ENCODE measurements around the gene HLA-DOA.

The HLA-DOA gene

DNA sequence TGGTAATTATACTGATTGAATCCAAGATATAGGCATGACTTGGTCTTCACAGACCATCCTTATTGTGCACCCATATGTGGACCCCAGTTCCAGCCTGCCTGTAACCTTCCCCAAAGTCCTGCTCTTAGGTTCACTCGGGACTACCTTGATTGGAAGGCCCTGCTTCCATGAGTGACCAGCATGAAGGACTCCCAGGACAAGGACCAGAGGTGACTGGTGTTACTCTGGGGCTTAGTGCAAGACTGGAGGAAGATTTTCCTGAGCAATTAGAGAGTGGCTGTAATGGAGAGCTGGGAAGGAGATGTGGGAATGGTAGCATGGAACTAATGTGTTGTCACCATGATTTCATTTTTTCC lies 25.9 kb downstream of the HLA-DOA start:
- no peak for TF ChIP-seq CTCF (IDR thresholded peaks at IDR 0.05; ENCODE audit: borderline replicate concordance, control extremely low read depth, extremely low read depth, insufficient read depth, missing control alignments)
- DNase-seq (ENCODE audit: low spot score) = no peak
- in situ Hi-C loops (cut with MboI; ENCODE audit: low sequenced_read_pairs, unreplicated experiment) = no loop called here

GRCh38 chr6:32982702-32983492 lies 26.5 kb downstream of the HLA-DOA start:
- in situ Hi-C loops (cut with MboI; ENCODE audit: low sequenced_read_pairs, unreplicated experiment) = no loop called here
- no peak for DNase-seq (ENCODE audit: low spot score)
- no peak for TF ChIP-seq CTCF (IDR thresholded peaks at IDR 0.05; ENCODE audit: borderline replicate concordance, control extremely low read depth, extremely low read depth, insufficient read depth, missing control alignments)

DNA sequence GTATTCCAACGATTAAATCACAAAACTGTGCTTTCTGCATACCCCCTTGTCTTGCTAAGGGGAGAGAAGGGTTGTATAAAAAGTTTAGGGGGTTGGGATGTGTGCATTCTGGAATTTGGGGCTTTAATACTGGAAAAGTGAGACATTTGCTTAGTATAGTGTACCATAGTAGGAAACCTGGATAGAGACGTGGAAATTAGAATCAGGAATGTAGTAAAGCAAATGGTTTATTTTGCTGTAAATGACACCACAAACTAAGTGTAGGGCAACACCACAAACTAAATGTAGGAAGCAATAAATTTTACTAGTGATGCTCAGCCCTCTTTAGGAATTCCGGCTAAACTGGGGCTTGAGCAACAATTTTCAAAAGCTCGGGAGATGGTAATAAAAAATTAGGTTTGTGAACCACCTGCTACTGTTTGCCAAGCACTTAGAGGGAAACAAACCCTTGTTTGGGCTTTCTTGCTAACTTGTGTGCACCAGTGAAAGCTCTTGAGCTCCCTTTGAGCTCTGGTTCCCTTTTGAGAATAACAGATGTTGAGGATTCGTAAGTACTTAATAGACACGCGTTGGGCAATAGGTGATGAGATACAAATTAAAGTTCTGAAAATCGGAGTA lies 27.2 kb downstream of the HLA-DOA start:
- no peak for DNase-seq (ENCODE audit: low spot score)
- in situ Hi-C loops (cut with MboI; ENCODE audit: low sequenced_read_pairs, unreplicated experiment) = no loop called here
- no peak for TF ChIP-seq CTCF (IDR thresholded peaks at IDR 0.05; ENCODE audit: borderline replicate concordance, control extremely low read depth, extremely low read depth, insufficient read depth, missing control alignments)

DNA sequence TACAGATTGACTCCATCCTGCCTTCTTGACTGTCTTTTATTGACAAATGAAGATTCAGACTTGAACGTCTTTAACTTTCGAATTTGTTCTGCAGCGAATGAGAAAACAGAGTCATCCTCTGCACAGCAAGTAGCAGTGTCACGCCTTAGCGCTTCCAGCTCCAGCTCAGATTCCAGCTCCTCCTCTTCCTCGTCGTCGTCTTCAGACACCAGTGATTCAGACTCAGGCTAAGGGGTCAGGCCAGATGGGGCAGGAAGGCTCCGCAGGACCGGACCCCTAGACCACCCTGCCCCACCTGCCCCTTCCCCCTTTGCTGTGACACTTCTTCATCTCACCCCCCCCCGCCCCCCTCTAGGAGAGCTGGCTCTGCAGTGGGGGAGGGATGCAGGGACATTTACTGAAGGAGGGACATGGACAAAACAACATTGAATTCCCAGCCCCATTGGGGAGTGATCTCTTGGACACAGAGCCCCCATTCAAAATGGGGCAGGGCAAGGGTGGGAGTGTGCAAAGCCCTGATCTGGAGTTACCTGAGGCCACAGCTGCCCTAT lies 28.8 kb downstream of the HLA-DOA start:
- TF ChIP-seq CTCF (IDR thresholded peaks at IDR 0.05; ENCODE audit: borderline replicate concordance, control extremely low read depth, extremely low read depth, insufficient read depth, missing control alignments) = no peak
- in situ Hi-C loops (cut with MboI; ENCODE audit: low sequenced_read_pairs, unreplicated experiment) = no loop called here
- DNase-seq (ENCODE audit: low spot score) = no peak

- in situ Hi-C loops (cut with MboI; ENCODE audit: low sequenced_read_pairs, unreplicated experiment) = no loop called here
- no peak for DNase-seq (ENCODE audit: low spot score)
- TF ChIP-seq CTCF (IDR thresholded peaks at IDR 0.05; ENCODE audit: borderline replicate concordance, control extremely low read depth, extremely low read depth, insufficient read depth, missing control alignments) = no peak
Measured at GRCh38 chr6:32979720-32980487, 29.5 kb downstream of the HLA-DOA start.

DNA sequence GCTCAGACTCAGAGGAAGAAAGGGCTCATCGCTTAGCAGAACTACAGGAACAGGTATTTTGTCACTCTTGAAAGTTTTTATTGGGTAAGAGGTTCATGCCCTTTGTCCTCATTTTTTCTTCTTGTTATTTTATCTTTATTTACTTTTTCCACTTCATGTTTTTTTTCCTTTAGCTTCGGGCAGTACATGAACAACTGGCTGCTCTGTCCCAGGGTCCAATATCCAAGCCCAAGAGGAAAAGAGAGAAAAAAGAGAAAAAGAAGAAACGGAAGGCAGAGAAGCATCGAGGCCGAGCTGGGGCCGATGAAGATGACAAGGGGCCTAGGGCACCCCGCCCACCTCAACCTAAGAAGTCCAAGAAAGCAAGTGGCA lies 31.5 kb downstream of the HLA-DOA start:
- no peak for TF ChIP-seq CTCF (IDR thresholded peaks at IDR 0.05; ENCODE audit: borderline replicate concordance, control extremely low read depth, extremely low read depth, insufficient read depth, missing control alignments)
- in situ Hi-C loops (cut with MboI; ENCODE audit: low sequenced_read_pairs, unreplicated experiment) = no loop called here
- no peak for DNase-seq (ENCODE audit: low spot score)
